22Rv1 (cell line): ENCODE measurements around the gene COX14.
A peak's percentile ranks its signal among the peaks of the same experiment; 100 is the strongest.

Experiments
- H3K27ac ChIP-seq: fragments of 450-650 bp; 2 replicates; pipeline ENCODE4 v1.5.1; 2017
- CTCF ChIP-seq: fragments of 450-650 bp; IDR thresholded peaks from 2 replicates; pipeline ENCODE4 v1.5.1; 2017; ENCODE audit warnings: mild to moderate bottlenecking
- ZFX ChIP-seq: fragments of 450-650 bp; IDR thresholded peaks from 2 replicates; pipeline ENCODE4 v1.6.1; 2017; ENCODE audit warnings: antibody characterized with exemption, borderline replicate concordance

The COX14 gene

GRCh38 chr12:50085615-50086072, 26.4 kb upstream of the COX14 start:
- TF ChIP-seq ZFX: no peak
- TF ChIP-seq CTCF: no peak
- H3K27ac ChIP-seq: peak overlapping the region; percentile 88

GRCh38 chr12:50086148-50086547, 25.9 kb upstream of the COX14 start:
- peak overlapping the region; percentile 88 for H3K27ac ChIP-seq
- TF ChIP-seq ZFX: no peak
- no peak for TF ChIP-seq CTCF

DNA sequence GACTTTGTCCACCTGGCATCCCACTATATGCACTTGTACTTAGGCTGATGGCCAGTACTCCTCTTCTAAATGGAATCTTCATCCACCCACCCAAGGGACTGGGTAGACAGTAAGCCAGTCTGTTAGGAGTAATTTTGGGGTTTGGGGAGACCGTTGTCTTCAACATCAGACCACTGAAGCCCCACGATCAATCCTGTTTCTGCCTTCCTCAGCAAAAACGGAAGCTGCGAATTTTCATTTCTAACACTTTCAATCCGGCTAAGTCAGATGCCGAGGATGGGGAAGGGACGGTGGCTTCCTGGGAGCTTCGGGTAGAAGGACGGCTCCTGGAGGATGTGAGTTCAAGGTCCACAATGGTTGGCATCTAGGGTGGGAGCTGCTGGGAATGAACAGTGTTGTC, 24.9 kb upstream of the COX14 start:
- no peak for TF ChIP-seq ZFX
- no peak for TF ChIP-seq CTCF
- no peak overlapping the region for H3K27ac ChIP-seq

DNA sequence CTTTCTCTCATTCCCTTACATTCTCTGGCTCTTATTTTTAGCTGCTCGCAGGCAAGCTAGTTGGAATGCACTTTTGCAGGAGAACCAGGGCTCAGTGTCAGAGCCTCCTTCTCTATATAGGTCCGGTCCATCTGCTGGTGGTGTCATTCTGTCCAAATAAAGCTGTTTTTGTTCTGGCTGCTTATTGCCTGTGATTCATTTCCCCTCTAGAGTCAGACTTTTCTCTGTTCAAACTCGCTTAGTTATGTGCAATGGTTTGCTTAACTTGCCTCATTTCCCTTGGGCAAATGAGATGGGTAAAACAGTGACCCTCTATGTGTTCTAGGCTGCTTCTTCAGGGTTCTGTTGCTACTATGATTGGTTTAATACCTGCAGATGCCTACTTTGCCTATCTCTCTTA, 24.0 kb upstream of the COX14 start:
- no peak overlapping the region for H3K27ac ChIP-seq

DNA sequence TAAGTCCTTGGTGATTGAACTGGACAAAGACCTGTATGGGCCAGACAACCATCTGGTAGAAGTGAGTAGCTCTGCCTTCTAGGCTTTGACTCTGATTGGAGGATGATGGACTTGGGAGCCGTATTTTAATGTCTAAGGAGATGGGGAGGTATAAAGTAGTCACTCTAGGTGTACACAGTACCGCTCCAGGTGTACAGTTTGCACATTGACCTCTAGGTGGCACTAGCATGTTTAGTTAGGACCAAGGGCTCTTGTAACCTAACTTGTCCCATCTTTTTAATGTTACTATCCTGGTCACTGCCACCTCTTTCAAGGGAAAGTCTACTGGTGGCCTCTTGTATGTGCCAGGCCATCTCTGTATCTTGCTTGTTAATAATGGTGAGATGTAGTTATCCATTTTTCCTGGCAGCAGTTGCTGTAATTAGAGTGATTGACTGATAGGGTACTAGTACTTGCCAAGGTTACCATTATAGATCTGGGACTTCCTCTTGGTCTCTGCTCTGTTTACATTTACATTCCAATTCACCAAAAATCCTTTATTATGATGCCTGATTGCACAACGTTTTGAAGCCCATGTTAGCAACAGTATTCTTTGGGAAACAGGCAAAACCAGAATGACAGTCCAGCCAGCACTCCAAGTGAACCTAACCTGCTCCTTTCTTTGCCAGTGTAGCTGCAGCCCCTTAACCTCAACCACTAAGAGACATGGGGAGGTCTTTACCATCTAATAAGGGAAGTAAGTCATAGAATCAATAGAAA, 23.3 kb upstream of the COX14 start:
- H3K27ac ChIP-seq: no peak overlapping the region
- TF ChIP-seq ZFX: no peak
- TF ChIP-seq CTCF: peak; percentile 98

More for the DNA sequence above, 24.0 kb upstream of the COX14 start:
- TF ChIP-seq ZFX (no peak), CTCF (no peak)

- no peak overlapping the region for H3K27ac ChIP-seq
- TF ChIP-seq ZFX (no peak), CTCF (no peak)
Observed at GRCh38 chr12:50089730-50090129, 22.3 kb upstream of the COX14 start.

- TF ChIP-seq ZFX: no peak
- no peak for TF ChIP-seq CTCF
- H3K27ac ChIP-seq: no peak overlapping the region
Observed at GRCh38 chr12:50090391-50090790, 21.6 kb upstream of the COX14 start.
